ENCODE measurements around the gene NUP153.

NUP153 gene

GRCh38 chr6:17635568-17635967 lies 71.2 kb downstream of the NUP153 start:
- peaks cover 0 to 19% (median 6%) of the 10 kb centered on the region in 5 donors for H3K4me1 ChIP-seq (ENCODE audit: control insufficient read depth in 5 of 5, insufficient read depth in 5 of 5, low read length in 5 of 5)
- no peak overlapping the region for H3K27ac ChIP-seq (ENCODE audit: low read depth, low read length)
- no peaks in the 10 kb centered on the region for H3K27me3 ChIP-seq (ENCODE audit: control insufficient read depth in 5 of 5, insufficient read depth in 4 of 5, low read length in 5 of 5)
- no peak overlapping the region for H3K4me3 ChIP-seq (ENCODE audit: low read depth in 1 of 5, low read length in 5 of 5)
- no peak overlapping the region for H3K9ac ChIP-seq (ENCODE audit: low read length in 5 of 5)
- H3K36me3 ChIP-seq (ENCODE audit: control insufficient read depth in 5 of 5, insufficient read depth in 5 of 5, low read length in 5 of 5) = peaks cover 25 to 55% (median 30%) of the 10 kb centered on the region in 5 donors
- no peaks in the 10 kb centered on the region for H3K9me3 ChIP-seq (ENCODE audit: control insufficient read depth in 5 of 5, low read length in 5 of 5)

DNA sequence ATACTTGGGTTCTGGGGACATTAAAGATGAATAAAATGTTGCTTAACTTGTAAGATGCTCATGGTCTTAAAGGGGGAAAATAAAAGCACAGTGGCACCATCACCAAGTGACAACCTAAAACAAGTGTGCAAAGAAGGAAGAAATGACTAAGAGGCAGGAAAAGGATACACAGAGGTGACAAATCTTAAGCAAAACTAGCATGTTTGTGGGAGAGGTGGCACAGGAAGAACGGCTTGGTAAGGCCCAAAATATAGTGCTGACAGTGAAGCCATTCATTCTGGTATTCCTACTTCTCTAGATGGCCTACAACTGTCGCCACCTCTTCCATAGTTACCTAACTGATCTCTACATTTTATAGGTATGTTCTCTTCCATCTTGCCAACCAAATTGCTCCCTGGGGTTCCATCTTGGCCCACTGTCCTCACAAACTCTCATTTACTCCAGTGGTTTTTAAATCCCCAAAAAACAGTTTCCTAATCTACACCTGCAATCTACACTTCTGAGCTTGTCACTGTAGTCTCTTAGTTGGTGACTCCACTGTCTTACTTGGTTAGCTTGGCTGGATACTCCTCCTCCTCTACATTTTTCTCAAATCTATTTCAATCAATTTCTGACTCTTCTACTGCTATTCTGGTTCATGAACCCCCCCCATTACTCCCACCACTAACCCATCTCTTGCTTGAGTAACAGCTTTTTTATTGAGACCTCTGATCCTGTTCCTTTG lies 73.1 kb downstream of the NUP153 start:
- Histone ChIP-seq H3K4me3 (ENCODE audit: low read depth in 1 of 5, low read length in 5 of 5) (no peak overlapping the region), H3K4me1 (ENCODE audit: control insufficient read depth in 5 of 5, insufficient read depth in 5 of 5, low read length in 5 of 5) (peaks cover 0 to 18% (median 6%) of the 10 kb centered on the region in 5 donors), H3K9me3 (ENCODE audit: control insufficient read depth in 5 of 5, low read length in 5 of 5) (no peaks in the 10 kb centered on the region), H3K36me3 (ENCODE audit: control insufficient read depth in 5 of 5, insufficient read depth in 5 of 5, low read length in 5 of 5) (peaks cover 29 to 58% (median 38%) of the 10 kb centered on the region in 5 donors), H3K9ac (ENCODE audit: low read length in 5 of 5) (no peak overlapping the region), H3K27me3 (ENCODE audit: control insufficient read depth in 5 of 5, insufficient read depth in 4 of 5, low read length in 5 of 5) (no peaks in the 10 kb centered on the region), H3K27ac (ENCODE audit: low read depth, low read length) (no peak overlapping the region)

DNA sequence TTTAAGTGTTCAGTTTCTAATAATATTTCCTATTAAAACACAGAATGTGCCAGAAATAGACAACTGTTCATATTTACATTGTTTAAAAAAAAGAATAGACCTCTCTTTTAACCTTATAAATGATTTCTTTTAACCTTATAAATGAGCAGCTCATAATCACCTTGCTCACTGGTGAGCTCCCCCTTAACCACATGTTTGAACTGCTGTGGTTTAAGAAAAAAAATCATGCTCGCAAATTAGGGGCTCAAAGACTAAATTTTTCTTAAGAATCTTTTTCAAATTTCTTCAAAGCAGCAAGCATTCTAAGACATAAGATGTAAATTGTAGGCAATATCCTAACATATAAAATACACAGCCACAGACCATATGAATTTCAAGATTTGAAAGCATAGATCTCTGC lies 73.8 kb downstream of the NUP153 start:
- Histone ChIP-seq H3K36me3 (ENCODE audit: control insufficient read depth in 5 of 5, insufficient read depth in 5 of 5, low read length in 5 of 5) (peaks cover 31 to 63% (median 44%) of the 10 kb centered on the region in 5 donors), H3K9ac (ENCODE audit: low read length in 5 of 5) (no peak overlapping the region), H3K27ac (ENCODE audit: low read depth, low read length) (no peak overlapping the region), H3K9me3 (ENCODE audit: control insufficient read depth in 5 of 5, low read length in 5 of 5) (no peaks in the 10 kb centered on the region), H3K27me3 (ENCODE audit: control insufficient read depth in 5 of 5, insufficient read depth in 4 of 5, low read length in 5 of 5) (no peaks in the 10 kb centered on the region), H3K4me1 (ENCODE audit: control insufficient read depth in 5 of 5, insufficient read depth in 5 of 5, low read length in 5 of 5) (peaks cover 0 to 11% (median 1%) of the 10 kb centered on the region in 5 donors), H3K4me3 (ENCODE audit: low read depth in 1 of 5, low read length in 5 of 5) (no peak overlapping the region)

- Histone ChIP-seq H3K9me3 (ENCODE audit: control insufficient read depth in 5 of 5, low read length in 5 of 5) (no peaks in the 10 kb centered on the region), H3K9ac (ENCODE audit: low read length in 5 of 5) (no peak overlapping the region), H3K4me1 (ENCODE audit: control insufficient read depth in 5 of 5, insufficient read depth in 5 of 5, low read length in 5 of 5) (peaks cover 0 to 5% (median 0%) of the 10 kb centered on the region in 5 donors), H3K36me3 (ENCODE audit: control insufficient read depth in 5 of 5, insufficient read depth in 5 of 5, low read length in 5 of 5) (peaks cover 32 to 63% (median 47%) of the 10 kb centered on the region in 5 donors), H3K4me3 (ENCODE audit: low read depth in 1 of 5, low read length in 5 of 5) (no peak overlapping the region), H3K27ac (ENCODE audit: low read depth, low read length) (no peak overlapping the region), H3K27me3 (ENCODE audit: control insufficient read depth in 5 of 5, insufficient read depth in 4 of 5, low read length in 5 of 5) (no peaks in the 10 kb centered on the region)
Measured at GRCh38 chr6:17630511-17631073, 76.1 kb downstream of the NUP153 start.

DNA sequence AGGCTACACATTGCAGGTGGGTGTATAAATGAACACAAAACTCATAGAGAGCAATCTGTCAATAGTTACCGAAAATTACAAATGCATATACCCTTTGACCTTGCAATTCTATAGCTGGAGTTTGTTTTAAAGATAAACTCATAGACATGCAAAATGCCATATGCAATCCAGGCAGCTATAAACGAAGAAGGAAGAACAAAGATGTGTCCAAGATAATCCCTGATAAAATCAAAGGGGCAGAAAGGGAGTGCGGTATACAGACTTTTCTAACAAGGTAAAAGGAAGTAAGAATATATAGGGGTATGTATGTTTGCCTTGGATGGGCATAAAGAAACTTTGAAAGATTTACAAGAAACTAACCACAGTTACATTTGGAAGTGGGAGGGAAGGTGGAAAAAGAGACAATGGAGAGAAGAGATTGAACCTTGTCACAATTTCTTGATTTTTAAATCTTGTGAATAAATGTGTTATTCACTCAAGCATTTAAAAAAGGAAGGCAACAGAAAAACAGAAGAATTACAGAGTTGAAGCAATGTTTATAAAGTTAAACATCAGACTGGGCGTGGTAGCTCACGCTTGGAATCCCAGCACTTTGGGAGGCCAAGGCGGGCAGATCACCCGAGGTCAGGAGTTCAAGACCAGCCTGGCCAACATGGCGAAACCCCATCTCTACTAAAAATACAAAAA lies 76.8 kb downstream of the NUP153 start:
- no peaks in the 10 kb centered on the region for H3K27me3 ChIP-seq (ENCODE audit: control insufficient read depth in 5 of 5, insufficient read depth in 4 of 5, low read length in 5 of 5)
- no peak overlapping the region for H3K9ac ChIP-seq (ENCODE audit: low read length in 5 of 5)
- H3K36me3 ChIP-seq (ENCODE audit: control insufficient read depth in 5 of 5, insufficient read depth in 5 of 5, low read length in 5 of 5) = peaks cover 34 to 66% (median 49%) of the 10 kb centered on the region in 5 donors
- no peak overlapping the region for H3K27ac ChIP-seq (ENCODE audit: low read depth, low read length)
- H3K9me3 ChIP-seq (ENCODE audit: control insufficient read depth in 5 of 5, low read length in 5 of 5) = no peaks in the 10 kb centered on the region
- H3K4me1 ChIP-seq (ENCODE audit: control insufficient read depth in 5 of 5, insufficient read depth in 5 of 5, low read length in 5 of 5) = peaks cover 0 to 5% (median 0%) of the 10 kb centered on the region in 5 donors
- H3K4me3 ChIP-seq (ENCODE audit: low read depth in 1 of 5, low read length in 5 of 5) = no peak overlapping the region

- H3K27ac ChIP-seq (ENCODE audit: low read depth, low read length) = no peak overlapping the region
- peaks cover 0 to 5% (median 0%) of the 10 kb centered on the region in 5 donors for H3K4me1 ChIP-seq (ENCODE audit: control insufficient read depth in 5 of 5, insufficient read depth in 5 of 5, low read length in 5 of 5)
- no peak overlapping the region for H3K9ac ChIP-seq (ENCODE audit: low read length in 5 of 5)
- H3K4me3 ChIP-seq (ENCODE audit: low read depth in 1 of 5, low read length in 5 of 5) = no peak overlapping the region
- peaks cover 39 to 76% (median 53%) of the 10 kb centered on the region in 5 donors for H3K36me3 ChIP-seq (ENCODE audit: control insufficient read depth in 5 of 5, insufficient read depth in 5 of 5, low read length in 5 of 5)
- no peaks in the 10 kb centered on the region for H3K27me3 ChIP-seq (ENCODE audit: control insufficient read depth in 5 of 5, insufficient read depth in 4 of 5, low read length in 5 of 5)
- H3K9me3 ChIP-seq (ENCODE audit: control insufficient read depth in 5 of 5, low read length in 5 of 5) = no peaks in the 10 kb centered on the region
Measured at GRCh38 chr6:17628873-17629272, 77.9 kb downstream of the NUP153 start.

DNA sequence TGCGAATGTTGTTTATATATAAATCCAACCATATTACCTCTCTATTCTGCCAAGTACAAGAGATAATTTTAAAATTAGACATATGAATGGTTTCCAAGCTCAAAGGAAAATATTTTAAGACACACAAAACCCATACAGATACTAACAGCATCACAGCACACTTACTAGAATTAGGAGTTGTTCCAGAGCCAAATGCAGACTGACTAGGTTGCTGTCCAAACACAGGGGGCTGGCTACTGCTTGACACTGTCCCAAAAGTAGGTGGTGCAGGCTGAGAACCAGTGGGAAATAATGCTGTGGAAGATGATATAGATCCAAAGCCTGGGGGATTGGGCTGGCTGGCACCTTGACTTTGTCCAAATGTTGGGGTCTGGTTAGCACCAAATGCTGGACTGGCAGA lies 82.3 kb downstream of the NUP153 start:
- H3K9me3 ChIP-seq (ENCODE audit: control insufficient read depth in 5 of 5, low read length in 5 of 5) = no peaks in the 10 kb centered on the region
- H3K27me3 ChIP-seq (ENCODE audit: control insufficient read depth in 5 of 5, insufficient read depth in 4 of 5, low read length in 5 of 5) = no peaks in the 10 kb centered on the region
- peaks cover 31 to 71% (median 50%) of the 10 kb centered on the region in 5 donors for H3K36me3 ChIP-seq (ENCODE audit: control insufficient read depth in 5 of 5, insufficient read depth in 5 of 5, low read length in 5 of 5)
- H3K27ac ChIP-seq (ENCODE audit: low read depth, low read length) = no peak overlapping the region
- no peak overlapping the region for H3K9ac ChIP-seq (ENCODE audit: low read length in 5 of 5)
- H3K4me1 ChIP-seq (ENCODE audit: control insufficient read depth in 5 of 5, insufficient read depth in 5 of 5, low read length in 5 of 5) = no peaks in the 10 kb centered on the region
- H3K4me3 ChIP-seq (ENCODE audit: low read depth in 1 of 5, low read length in 5 of 5) = no peak overlapping the region

GRCh38 chr6:17622144-17622543 lies 84.6 kb downstream of the NUP153 start:
- peaks cover 16 to 56% (median 43%) of the 10 kb centered on the region in 5 donors for H3K36me3 ChIP-seq (ENCODE audit: control insufficient read depth in 5 of 5, insufficient read depth in 5 of 5, low read length in 5 of 5)
- H3K9me3 ChIP-seq (ENCODE audit: control insufficient read depth in 5 of 5, low read length in 5 of 5) = no peaks in the 10 kb centered on the region
- no peaks in the 10 kb centered on the region for H3K4me1 ChIP-seq (ENCODE audit: control insufficient read depth in 5 of 5, insufficient read depth in 5 of 5, low read length in 5 of 5)
- no peak overlapping the region for H3K4me3 ChIP-seq (ENCODE audit: low read depth in 1 of 5, low read length in 5 of 5)
- H3K9ac ChIP-seq (ENCODE audit: low read length in 5 of 5) = no peak overlapping the region
- no peak overlapping the region for H3K27ac ChIP-seq (ENCODE audit: low read depth, low read length)
- no peaks in the 10 kb centered on the region for H3K27me3 ChIP-seq (ENCODE audit: control insufficient read depth in 5 of 5, insufficient read depth in 4 of 5, low read length in 5 of 5)

DNA sequence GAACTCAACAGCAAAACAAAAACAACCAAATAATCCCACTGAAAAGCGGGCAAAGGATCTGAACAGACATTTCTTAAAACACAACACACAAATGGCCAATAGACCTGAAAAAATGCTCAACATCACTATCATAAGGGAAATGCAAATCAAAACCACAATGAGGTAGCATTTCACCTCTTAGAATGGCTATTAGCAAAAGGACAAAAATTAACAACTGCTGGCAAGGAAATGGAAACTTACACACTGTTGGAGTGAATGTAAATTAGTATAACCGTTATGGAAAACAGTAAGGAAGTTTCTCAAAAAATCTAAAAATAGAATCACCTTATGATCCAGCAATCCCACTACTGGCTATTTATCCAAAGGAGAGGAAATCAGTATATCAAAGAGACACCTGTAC lies 85.7 kb downstream of the NUP153 start:
- Histone ChIP-seq H3K27ac (ENCODE audit: low read depth, low read length) (no peak overlapping the region), H3K27me3 (ENCODE audit: control insufficient read depth in 5 of 5, insufficient read depth in 4 of 5, low read length in 5 of 5) (no peaks in the 10 kb centered on the region), H3K36me3 (ENCODE audit: control insufficient read depth in 5 of 5, insufficient read depth in 5 of 5, low read length in 5 of 5) (peaks cover 21 to 53% (median 43%) of the 10 kb centered on the region in 5 donors), H3K9ac (ENCODE audit: low read length in 5 of 5) (no peak overlapping the region), H3K4me3 (ENCODE audit: low read depth in 1 of 5, low read length in 5 of 5) (no peak overlapping the region), H3K9me3 (ENCODE audit: control insufficient read depth in 5 of 5, low read length in 5 of 5) (no peaks in the 10 kb centered on the region), H3K4me1 (ENCODE audit: control insufficient read depth in 5 of 5, insufficient read depth in 5 of 5, low read length in 5 of 5) (no peaks in the 10 kb centered on the region)

DNA sequence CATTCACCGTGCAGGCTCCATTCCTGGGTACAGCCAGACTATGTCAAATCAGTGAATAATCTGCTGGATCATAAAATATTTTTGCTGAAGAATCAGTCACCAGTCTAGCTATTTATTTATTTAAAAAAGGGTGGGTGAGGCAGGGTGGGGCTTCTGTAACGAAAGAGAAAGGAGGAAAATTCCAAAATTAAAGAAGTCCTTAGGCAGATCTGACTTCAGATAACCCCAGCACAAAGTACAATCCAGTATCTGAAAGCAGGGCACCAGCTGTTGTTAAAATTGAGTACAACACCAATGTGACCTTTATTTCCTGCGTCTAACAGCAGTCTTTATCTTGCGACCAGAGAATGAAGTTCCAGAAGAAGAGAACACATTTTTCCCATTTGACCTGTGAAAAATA lies 90.9 kb downstream of the NUP153 start:
- peaks cover 12 to 28% (median 22%) of the 10 kb centered on the region in 5 donors for H3K36me3 ChIP-seq (ENCODE audit: control insufficient read depth in 5 of 5, insufficient read depth in 5 of 5, low read length in 5 of 5)
- H3K9ac ChIP-seq (ENCODE audit: low read length in 5 of 5) = no peak overlapping the region
- H3K4me1 ChIP-seq (ENCODE audit: control insufficient read depth in 5 of 5, insufficient read depth in 5 of 5, low read length in 5 of 5) = no peaks in the 10 kb centered on the region
- H3K27me3 ChIP-seq (ENCODE audit: control insufficient read depth in 5 of 5, insufficient read depth in 4 of 5, low read length in 5 of 5) = no peaks in the 10 kb centered on the region
- no peak overlapping the region for H3K4me3 ChIP-seq (ENCODE audit: low read depth in 1 of 5, low read length in 5 of 5)
- no peak overlapping the region for H3K27ac ChIP-seq (ENCODE audit: low read depth, low read length)
- no peaks in the 10 kb centered on the region for H3K9me3 ChIP-seq (ENCODE audit: control insufficient read depth in 5 of 5, low read length in 5 of 5)

All from subcutaneous abdominal adipose tissue (tissue), 5 donors.